Left ventricle myocardium inferior (tissue), 1 donor: ENCODE measurements around the gene COPZ1. TPM values are rescaled to one million over a fixed set of nuclear protein-coding genes. Genes with fewer than 3 reads are reported as not detected.

Experiments
- DNase-seq: peaks from one replicate; pipeline ENCODE4 v3.0.0-alpha.2; 2020
- H3K27ac ChIP-seq: fragments of 200-600 bp; replicated peaks from 2 replicates; pipeline ENCODE4 v1.8.0; 2021
- H3K27me3 ChIP-seq: fragments of 200-600 bp; 2 replicates; pipeline ENCODE4 v1.8.0; 2021; ENCODE audit warnings: low read depth
- H3K36me3 ChIP-seq: fragments of 200-600 bp; 2 replicates; pipeline ENCODE4 v1.8.0; 2021
- H3K4me1 ChIP-seq: fragments of 200-600 bp; 2 replicates; pipeline ENCODE4 v1.8.0; 2021
- H3K4me3 ChIP-seq: fragments of 200-600 bp; 2 replicates; pipeline ENCODE4 v1.8.0; 2021; ENCODE audit warnings: mild to moderate bottlenecking, moderate library complexity
- H3K9me3 ChIP-seq: fragments of 200-600 bp; replicated peaks from 2 replicates; pipeline ENCODE4 v1.8.0; 2021
- intact Hi-C: fragments of 100-400 bp; cut with micrococcal nuclease; formaldehyde crosslinking; loops from one replicate; pipeline ENCODE4 v1.11.0; 2022
- total RNA-seq: library from RNA; stranded (reverse); fragmentation: NEBNext Ultra II Directional; extraction: Animal tissue kit (Norgen Biotek cat#: 25700); gene quantifications from one replicate; pipeline ENCODE4 v1.2.1, GENCODE V29; 2021
- TF ChIP-seq, protein P1 (sequence below): fragments of 200-600 bp; IDR thresholded peaks from 2 replicates; pipeline ENCODE4 v1.8.0; 2021; ENCODE audit warnings: antibody characterized with exemption, mild to moderate bottlenecking, borderline replicate concordance
- donor health status: DM: no; HTN: yes; CAD: no; lungs with severe emphysema.

The COPZ1 gene
- total RNA-seq, 1 donor from 2014 or later, result 110 TPM

DNA sequence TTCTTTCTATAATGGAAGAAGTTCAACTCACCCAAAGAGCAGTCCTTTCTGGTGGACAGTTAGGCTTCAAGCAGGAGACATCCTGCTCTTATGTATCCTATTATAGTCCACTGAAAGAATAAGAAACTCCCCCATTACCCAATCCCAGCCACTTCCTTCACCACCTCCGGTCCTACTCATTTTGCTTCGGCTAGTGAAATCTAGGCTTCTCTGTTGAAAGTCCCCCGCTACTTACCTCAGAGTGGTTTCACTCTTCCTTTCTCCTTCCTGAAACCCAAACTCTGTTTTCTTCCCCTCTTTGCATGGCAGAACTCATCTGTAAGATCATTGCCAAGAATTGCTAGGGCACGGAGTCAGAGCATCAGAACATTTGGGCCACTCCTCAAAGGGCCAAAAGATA, 39.5 kb downstream of the COPZ1 start, which contains the start of gene GPR84:
GPR84 (minus strand) TSS at position 74 of the 400 bp plus-strand sequence. CDS start 635 bp downstream, outside the sequence.
- TF ChIP-seq, protein P1, sequence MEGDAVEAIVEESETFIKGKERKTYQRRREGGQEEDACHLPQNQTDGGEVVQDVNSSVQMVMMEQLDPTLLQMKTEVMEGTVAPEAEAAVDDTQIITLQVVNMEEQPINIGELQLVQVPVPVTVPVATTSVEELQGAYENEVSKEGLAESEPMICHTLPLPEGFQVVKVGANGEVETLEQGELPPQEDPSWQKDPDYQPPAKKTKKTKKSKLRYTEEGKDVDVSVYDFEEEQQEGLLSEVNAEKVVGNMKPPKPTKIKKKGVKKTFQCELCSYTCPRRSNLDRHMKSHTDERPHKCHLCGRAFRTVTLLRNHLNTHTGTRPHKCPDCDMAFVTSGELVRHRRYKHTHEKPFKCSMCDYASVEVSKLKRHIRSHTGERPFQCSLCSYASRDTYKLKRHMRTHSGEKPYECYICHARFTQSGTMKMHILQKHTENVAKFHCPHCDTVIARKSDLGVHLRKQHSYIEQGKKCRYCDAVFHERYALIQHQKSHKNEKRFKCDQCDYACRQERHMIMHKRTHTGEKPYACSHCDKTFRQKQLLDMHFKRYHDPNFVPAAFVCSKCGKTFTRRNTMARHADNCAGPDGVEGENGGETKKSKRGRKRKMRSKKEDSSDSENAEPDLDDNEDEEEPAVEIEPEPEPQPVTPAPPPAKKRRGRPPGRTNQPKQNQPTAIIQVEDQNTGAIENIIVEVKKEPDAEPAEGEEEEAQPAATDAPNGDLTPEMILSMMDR, result no peak
- no peaks in the 10 kb centered on the region for H3K9me3 ChIP-seq
- DNase-seq, result no peak
- H3K27ac ChIP-seq, result no peak within 1 kb of the TSS
- H3K27me3 ChIP-seq, result no peaks in the 10 kb centered on the region
- H3K4me3 ChIP-seq, result no peak within 1 kb of the TSS
- H3K4me1 ChIP-seq, result peaks cover 30% of the 10 kb centered on the region
- no peaks in the 10 kb centered on the region for H3K36me3 ChIP-seq
- intact Hi-C loops, result loop anchor here (10.0 kb wide), 1 partner anchor 110 kb away; no protein-coding TSS in a partner anchor

DNA sequence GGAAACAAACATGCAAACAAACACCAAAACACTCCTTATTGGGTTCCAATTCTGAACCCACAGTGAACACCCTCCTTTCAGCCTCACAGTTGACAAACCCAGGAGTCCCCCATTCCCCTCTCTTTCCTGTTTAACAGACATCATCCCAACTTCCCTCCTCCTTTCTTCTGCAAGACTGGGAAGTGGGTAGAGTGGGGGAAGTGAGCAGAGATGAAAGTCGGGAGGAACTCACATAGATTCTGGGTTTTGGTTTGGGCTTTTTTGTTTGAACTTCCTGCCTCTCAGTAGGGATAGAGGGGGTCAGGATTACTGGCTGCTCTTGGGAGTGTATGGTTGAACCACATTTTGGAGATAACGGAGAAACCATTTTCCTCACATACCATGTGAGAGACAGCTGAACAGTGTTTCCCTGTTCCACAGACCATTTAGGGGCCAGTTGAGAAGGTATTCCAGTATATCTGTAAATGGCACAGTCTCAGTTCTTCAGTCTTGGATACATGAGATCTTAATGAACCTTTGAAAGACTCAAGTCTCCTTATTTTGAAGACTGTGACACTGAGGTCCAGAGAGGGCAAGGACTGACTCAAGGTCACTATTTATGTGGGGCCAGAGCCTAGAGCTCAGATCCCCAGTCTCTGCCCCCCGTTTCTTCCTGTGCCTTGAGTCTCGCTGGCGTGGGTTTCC, 43.2 kb downstream of the COPZ1 start:
- Histone ChIP-seq H3K27ac (peak overlapping the region; percentile 89), H3K27me3 (no peaks in the 10 kb centered on the region), H3K4me3 (peak overlapping the region; percentile 65), H3K9me3 (no peaks in the 10 kb centered on the region), H3K4me1 (peaks cover 48% of the 10 kb centered on the region), H3K36me3 (no peaks in the 10 kb centered on the region)
- intact Hi-C loops, result loop anchor here (10.0 kb wide), 1 partner anchor 113 kb away; no protein-coding TSS in a partner anchor
- TF ChIP-seq, protein P1, result no peak
- DNase-seq, result no peak

DNA sequence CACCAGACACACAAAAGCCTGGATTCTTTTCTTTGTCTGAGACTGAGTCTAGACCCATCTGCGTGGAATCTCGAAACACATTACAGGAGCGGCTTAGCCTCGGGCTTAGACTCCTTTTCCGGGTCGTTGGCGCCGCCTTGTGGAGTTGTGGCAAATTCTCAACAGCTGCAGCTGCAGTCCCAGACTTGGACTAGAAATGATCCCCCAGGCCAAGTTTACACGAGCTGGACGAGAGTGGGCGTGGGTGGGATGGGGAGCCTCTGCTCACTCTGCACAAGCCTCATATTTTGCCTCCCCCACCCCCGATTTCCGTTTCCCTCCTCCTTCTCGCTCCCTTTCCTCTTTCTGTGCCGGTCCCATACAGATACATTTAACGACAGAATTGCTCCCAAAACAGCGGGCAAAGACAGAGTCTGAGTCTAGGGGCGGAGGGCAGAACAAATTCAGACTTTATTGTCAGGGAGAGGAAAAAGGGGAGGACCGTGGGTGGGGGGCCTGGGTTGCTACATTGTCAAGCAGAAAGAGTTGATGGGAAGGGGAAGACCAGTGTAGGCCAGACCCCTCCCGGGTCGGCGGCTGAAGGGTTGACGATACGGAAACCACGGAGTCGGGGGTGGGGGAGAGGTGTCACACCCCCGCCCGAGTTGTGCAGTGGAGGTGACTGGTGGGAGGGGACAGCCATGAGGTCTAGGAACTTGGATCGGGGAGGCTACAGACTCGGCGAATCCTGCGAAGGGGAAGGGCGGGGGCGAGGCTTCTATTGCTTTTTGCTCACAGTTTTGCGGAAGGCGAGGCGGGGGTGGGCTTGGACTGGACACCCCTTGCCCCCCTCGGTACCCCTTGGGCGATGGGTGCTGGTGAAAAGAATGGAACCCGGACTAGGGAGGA, 44.0 kb downstream of the COPZ1 start:
- H3K4me3 ChIP-seq, result peak overlapping the region; percentile 65
- H3K27ac ChIP-seq, result peak overlapping the region; percentile 89
- DNase-seq, result peak; percentile 90
- TF ChIP-seq, protein P1, result peak; percentile 84
- H3K9me3 ChIP-seq, result no peaks in the 10 kb centered on the region
- H3K4me1 ChIP-seq, result peaks cover 55% of the 10 kb centered on the region
- H3K36me3 ChIP-seq, result no peaks in the 10 kb centered on the region
- H3K27me3 ChIP-seq, result no peaks in the 10 kb centered on the region
- intact Hi-C loops, result loop anchor here (10.0 kb wide), 1 partner anchor 114 kb away; no protein-coding TSS in a partner anchor

DNA sequence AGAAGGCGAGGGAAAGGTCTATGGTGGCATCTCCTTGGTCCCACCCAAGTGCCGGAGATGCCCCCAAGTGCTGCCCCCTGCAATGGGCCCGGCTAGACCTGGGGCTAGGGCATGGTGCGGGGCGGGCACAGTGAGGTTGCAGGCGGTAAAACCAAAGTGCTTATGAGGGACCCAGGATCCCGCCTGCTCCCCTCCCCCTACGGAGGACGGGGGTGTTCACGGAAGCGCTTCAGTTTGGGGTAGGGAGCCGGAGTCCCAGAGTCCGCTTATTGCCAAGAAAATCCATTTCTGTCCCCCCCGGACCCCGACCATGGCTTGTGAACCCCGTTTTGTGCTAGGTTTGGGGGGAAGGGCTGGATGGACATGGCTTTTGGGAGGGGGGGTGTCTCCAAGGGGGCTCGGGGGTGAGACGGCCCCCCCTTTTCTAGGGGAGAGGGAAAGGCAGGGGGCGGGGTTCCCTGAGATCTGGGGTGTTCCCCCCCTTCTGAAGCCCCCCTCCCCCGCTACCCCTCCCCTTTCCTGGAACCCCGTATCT, 44.7 kb downstream of the COPZ1 start:
- intact Hi-C loops, result loop anchor here (10.0 kb wide), 1 partner anchor 115 kb away; no protein-coding TSS in a partner anchor
- H3K4me3 ChIP-seq, result peak overlapping the region; percentile 65
- H3K4me1 ChIP-seq, result peaks cover 63% of the 10 kb centered on the region
- no peaks in the 10 kb centered on the region for H3K36me3 ChIP-seq
- H3K27ac ChIP-seq, result peak overlapping the region; percentile 89
- TF ChIP-seq, protein P1, result no peak
- DNase-seq, result no peak
- H3K27me3 ChIP-seq, result no peaks in the 10 kb centered on the region
- H3K9me3 ChIP-seq, result no peaks in the 10 kb centered on the region

DNA sequence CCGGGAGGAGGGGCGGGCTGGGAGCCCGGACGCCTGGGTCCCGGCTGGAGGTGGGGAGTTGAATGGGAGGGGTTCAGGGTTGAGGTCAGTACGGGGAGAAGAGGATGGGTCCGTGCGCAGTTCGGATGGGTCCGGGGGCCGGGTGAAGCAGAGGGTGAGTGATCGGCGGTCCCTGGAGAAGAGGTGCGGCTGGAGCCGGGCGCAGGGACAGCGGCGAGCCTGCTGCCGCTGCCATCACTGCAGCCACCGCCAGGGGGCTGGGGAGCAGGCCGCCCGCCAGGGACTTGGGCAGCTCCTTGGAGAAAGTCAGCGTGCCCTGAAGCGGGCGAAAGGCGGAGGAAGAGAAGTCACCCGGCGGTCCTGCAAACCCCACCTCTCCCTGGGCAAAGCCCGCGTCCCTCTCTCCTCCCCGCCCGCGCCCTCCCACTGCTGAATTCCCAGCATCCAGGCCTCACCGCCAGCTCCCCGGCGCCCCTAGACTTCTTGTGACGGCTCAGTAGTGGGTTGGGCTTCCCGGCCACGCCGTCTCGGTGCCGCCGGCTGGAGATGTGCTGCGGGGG, 45.3 kb downstream of the COPZ1 start:
- peak overlapping the region; percentile 65 for H3K4me3 ChIP-seq
- TF ChIP-seq, protein P1, result peak; percentile 97
- H3K27ac ChIP-seq, result peak overlapping the region; percentile 89
- H3K36me3 ChIP-seq, result no peaks in the 10 kb centered on the region
- H3K9me3 ChIP-seq, result no peaks in the 10 kb centered on the region
- intact Hi-C loops, result no loop called here
- no peaks in the 10 kb centered on the region for H3K27me3 ChIP-seq
- H3K4me1 ChIP-seq, result peaks cover 68% of the 10 kb centered on the region
- peak; percentile 72 for DNase-seq
